Activated effector memory CD4-positive, alpha-beta T cell treated with anti-CD3 and anti-CD28 coated beads, Interleukin-2, amount 50 U/mL, for 16 hours (primary cell): ENCODE results near the gene STAC3.

Source experiments
- DNase-seq: peaks from one replicate; pipeline ENCODE4 v3.0.0-alpha.2; 2020

The STAC3 gene

GRCh38 chr12:57254506-57255280, 3.7 kb upstream of the STAC3 start:
- no peak for DNase-seq

DNA sequence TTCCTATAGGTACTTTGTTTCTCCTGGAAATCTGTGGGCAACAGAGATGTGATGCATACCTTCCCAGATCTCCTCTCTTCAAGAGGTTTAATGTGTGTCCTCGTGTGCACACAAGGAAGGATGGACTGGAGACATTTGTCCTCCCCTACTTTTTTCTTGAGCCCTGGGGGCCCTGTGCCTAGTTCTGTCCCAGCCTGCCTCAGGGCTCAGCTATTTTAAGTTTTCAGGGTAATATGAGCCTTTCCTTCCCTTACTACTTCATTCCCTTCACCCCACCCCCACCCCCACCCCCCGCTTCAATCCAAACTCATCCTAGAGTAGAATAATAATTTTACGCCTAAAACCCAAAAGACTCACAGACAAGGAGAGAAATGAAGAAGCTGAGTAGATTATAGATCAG, 446 bp downstream of the STAC3 start:
- DNase-seq, result no peak

DNA sequence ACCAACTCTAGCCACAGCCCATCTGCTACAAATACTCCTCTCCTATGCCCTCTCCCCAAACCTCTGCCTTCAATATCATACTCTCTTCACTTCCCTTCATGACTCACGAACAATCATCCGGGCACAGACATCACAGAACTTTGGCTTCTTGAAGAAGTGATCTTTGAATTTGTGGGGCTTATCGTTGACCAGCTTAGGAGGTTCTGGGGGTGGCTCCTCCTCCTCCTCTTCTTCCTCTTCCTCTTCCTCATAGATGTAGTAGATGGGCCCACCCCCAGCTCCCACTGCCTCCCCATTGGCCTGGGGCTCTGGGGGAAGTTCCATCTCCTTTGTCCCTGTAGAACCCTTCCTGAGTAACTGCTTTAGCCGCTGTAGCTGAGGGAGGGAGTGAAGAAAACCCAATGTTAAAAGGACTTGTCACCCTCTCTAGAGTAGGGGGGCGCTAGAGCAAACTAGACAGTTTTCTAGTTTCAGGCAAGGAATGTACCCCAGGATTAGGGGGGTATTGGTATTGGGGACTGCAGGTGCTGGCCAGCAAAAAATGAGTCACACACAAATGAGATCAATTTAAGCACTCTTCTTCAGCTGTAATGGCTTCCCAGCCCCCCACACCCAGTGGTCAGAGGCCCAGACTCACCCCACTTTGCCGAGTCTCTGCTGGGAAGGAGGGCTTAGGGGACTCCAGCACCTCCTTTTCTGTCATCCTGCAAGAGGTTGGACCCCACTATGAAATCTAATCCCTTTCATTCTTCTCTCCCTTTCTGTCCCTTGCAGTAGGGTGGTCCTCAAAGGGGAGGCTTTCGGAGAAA, 1.8 kb downstream of the STAC3 start:
- DNase-seq, result peak; percentile 41

DNA sequence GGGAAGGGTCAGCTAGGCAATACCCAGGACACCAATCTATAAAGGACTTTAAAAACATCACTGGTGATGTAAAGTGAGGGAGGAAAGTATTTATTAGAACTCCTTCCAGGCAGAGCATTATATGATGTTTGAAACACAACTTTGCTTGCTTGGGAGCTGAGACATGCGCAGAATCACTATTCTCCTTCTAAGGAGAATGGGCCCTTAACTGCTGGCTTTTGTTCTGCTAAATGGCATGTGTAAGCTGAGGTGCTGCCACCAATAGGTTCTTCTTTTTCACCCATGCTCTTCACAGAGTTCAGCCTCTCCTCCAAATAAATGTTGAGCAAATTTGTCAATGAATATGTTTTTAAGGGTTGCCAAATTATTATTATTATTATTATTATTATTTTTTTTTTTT, 3.9 kb downstream of the STAC3 start:
- DNase-seq, result no peak

GRCh38 chr12:57244312-57244696, 6.7 kb downstream of the STAC3 start:
- peak; percentile 56 for DNase-seq

DNA sequence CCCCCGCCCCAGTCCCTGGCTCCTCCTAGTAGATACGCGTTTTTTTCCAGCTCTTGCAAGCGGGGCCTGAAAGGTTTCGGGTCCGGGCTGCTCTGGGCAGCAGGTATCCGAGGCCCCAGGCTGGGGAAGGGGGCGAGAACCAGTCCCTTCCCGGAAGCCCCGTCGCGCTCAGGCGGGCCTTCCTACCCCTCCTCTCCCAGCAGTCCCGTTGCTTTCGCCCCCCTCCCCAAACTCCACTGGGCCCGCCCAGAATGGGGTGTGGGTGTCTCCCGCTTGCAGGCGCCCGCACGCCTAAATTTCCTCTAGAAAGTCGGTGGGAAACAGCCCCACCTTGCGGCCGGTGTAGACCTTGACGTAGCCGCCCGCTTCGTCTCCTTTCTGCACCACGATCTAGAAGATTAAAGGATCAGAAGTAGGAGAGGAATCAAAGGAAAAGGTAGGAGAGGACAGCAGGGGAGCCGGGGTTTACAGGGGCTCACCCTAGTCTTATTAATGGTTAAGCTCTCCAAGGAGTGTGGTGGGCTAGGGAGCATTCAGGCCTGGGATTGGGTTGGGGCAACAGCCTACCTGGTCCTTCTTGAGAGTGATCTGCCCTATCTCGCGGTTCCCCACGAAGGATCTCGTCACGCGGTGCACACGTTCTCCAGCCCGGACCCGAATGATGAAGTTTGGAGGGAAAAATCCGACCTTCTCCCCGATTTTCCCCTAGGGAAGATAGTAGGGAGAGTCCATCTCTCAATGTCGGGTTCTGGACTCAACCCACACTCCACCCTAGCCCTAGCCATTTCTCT, 7.3 kb downstream of the STAC3 start:
- peak; percentile 92 for DNase-seq

DNA sequence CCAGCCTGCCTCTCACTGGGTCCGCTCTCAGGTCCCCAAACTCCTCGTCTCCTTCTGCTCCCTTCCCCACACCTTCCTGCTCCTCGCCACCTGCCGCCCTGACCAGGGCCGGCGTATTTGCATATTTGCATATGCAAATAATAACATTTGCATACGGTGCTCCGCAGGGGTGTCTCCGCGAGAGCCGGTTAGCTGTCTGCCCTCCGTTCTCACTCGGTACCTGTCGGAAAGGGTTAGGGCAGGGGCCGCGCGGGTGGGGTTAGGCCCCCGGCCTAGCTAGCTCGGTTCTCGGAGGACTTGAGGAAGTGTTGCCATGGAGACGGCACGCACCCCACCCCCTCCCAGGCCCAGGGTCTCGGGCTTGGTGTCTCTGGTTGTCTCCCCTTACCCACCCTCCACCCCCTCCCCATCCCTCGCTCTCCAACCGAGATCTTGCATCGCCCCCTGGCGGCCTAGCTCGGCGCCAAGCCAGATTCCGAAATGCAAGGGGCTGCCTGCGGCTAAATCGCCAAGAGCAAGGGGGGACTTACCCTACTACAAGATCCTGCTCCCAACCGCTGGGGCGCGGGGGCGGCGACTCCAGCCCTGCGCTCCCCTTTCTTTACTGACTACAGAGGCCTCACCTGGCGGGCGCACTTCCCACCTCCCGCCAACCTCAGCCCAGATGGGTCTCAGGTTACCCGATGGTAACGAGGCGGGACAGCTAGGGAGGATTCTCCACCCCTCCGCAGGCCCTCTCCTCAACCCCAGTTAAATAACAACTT, 8.1 kb downstream of the STAC3 start:
- peak; percentile 88 for DNase-seq

- peak; percentile 69 for DNase-seq
Measured at GRCh38 chr12:57242329-57242690, 8.7 kb downstream of the STAC3 start.

GRCh38 chr12:57241402-57242310, 9.3 kb downstream of the STAC3 start:
- no peak for DNase-seq

GRCh38 chr12:57240926-57241401, 10.0 kb downstream of the STAC3 start:
- DNase-seq, result peak; percentile 66

GRCh38 chr12:57240066-57240921, 10.7 kb downstream of the STAC3 start:
- peak; percentile 91 for DNase-seq

GRCh38 chr12:57239587-57240065, 11.4 kb downstream of the STAC3 start:
- no peak for DNase-seq

DNA sequence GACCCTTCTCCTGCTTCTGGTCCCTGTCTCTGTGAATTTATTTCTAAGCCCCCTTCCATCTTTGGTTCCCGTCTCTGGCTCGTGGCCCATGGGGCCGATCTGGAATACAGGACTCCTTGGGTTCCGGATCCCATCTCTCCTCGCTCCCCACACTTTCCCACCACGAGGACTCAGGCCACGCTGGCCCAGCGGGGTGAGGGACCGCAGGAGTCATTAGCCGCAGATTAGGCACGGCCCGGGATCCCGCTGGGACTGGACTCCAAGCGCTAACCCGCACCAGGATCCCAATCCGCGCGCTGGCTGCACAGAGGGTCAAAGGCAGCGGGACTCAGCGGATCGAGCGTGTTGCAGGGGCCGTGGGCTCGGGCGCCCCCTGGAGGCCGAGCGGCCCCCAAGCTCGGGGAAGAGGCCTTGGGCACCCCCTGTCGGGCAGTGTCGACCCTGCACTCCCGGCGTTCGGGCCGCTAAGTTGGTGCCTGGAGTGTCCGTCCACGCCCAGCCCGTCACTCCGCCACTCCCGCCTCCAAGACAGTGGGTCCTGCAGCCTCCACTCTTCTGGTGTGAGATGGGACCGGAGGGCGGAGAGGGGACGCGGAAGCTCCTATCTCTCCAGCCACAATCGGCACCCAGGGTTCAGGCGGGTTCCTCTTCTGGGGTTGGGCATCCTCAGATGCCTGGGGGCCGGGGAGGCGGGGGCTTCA, 12.0 kb downstream of the STAC3 start:
- DNase-seq, result peak; percentile 96

- DNase-seq, result peak; percentile 74
Measured at GRCh38 chr12:57237932-57238853, 12.8 kb downstream of the STAC3 start.

- no peak for DNase-seq
Measured at GRCh38 chr12:57237596-57237931, 13.4 kb downstream of the STAC3 start.

DNA sequence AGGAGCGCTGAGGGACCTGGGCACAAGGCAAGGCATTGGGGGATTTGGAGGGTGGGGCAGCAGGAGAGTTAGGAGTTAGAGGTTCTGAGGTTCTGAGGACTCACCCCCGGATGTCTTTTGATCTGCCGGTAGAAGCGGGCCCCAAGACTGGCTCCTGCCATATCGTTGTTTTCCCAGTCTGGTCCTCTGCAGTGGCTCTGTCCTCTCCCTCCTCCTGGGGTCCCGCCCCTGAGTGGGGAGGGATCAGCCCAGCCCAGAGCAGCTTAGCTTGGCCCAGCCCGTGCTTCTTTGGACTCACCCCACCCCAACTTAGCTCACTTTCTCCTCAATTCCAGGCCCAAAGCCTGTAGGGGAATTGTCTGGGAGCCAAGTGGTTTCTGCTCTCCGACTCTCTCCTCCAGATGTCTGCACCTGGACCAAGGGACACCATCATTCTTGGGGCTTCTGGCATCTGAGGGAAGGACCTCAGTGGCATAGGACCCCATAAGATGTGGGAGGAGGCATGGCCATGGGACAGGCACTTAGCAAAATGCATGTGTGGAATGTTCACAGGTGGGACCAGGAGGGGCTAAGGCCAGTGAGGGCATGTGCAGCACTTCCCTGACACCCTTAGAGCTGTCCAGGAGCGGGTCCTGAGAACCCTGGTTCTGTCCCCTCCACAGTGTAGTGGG, 13.9 kb downstream of the STAC3 start:
- no peak for DNase-seq

DNA sequence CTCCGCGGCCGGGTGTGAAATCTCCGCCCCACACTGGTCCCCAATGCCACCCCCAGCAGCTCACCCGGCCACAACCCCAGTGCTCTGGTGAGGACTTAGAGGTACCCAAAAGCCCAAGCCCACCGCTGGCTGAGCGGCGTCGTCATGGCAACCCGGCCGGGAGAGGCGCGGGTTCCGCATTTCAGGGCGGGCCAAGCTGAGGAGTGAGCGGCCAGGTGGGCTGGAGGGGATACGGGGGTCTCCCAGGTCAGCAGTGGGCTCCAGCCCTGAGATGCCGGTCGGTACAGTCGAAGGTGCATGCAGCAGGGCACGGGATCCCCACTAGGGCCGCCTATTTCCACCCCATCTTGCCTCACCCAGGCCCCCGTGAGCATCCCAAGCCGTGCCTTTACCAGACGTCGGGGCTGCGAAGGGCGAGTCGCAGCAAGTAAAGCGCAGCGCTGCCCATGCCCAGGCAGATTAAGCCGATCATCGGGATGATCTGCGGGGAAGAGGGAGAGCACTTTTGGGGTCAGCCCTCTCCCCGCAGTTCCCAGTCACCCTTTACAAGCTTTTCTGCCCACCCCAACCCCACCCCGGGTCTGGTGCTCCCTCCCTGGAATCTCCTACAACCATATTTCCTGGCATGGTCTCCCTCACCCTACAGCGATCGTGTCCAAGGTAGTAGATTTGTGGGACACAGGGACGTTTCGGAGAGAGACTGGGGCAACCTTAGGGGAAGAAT, 14.6 kb downstream of the STAC3 start:
- no peak for DNase-seq
